Suprapubic skin (tissue), 4 donors: ENCODE data around the gene RPL41.

ENCODE experiments used
- CTCF ChIP-seq, 2 donors: fragments of 200-600 bp in 1 of 2; fragments of 450-650 bp in 1 of 2; sonication (generic) in 1 of 2; IDR thresholded peaks; one replicate each; pipeline ENCODE4 v1.5.1; 2016 to 2019; ENCODE audit warnings: antibody characterized with exemption in 2 of 2, mild to moderate bottlenecking in 1 of 2, moderate library complexity in 1 of 2
- EP300 ChIP-seq: sonication (generic); formaldehyde crosslinking; IDR thresholded peaks from one replicate; pipeline ENCODE4 v1.6.1; 2017; ENCODE audit warnings: antibody characterized with exemption
- POLR2A ChIP-seq, 2 donors: fragments of 450-650 bp; IDR thresholded peaks; one replicate each; pipeline ENCODE4 v1.6.1; 2017; ENCODE audit warnings: antibody characterized with exemption in 2 of 2, mild to moderate bottlenecking in 2 of 2, moderate library complexity in 2 of 2
- POLR2AphosphoS5 ChIP-seq, 3 donors: sonication (generic); formaldehyde crosslinking; IDR thresholded peaks; one replicate each; pipeline ENCODE4 v1.6.1; 2017; ENCODE audit warnings: antibody characterized with exemption in 3 of 3

GRCh38 chr12:56151672-56152131, 35.3 kb downstream of the RPL41 start:
- TF ChIP-seq CTCF (IDR thresholded peaks at IDR 0.05) (peak; percentile 38 to 55), POLR2A (IDR thresholded peaks at IDR 0.05) (no peak), EP300 (no peak), POLR2AphosphoS5 (IDR thresholded peaks at IDR 0.05) (no peak)
